Measurements from ENCODE around the gene AZGP1. TPM values are rescaled to one million over a fixed set of nuclear protein-coding genes. Genes with fewer than 3 reads are reported as not detected.

Gene AZGP1
- total RNA-seq, 1 experiment from 2014 or later = 1.6 TPM

GRCh38 chr7:99947608-99948007 is 28.2 kb downstream of the AZGP1 start:
- ATAC-seq (no peak), DNase-seq (ENCODE audit: low spot score) (no peak)
- H3K9me3 Mint-ChIP-seq = peaks cover 44% of the 10 kb centered on the region
- peaks cover 48% of the 10 kb centered on the region for H3K36me3 Mint-ChIP-seq
- CTCF ChIA-PET = interaction anchor here (0.5 to 1.7 kb wide), 3 partner anchors 18 to 34 kb away, joined by 3 to 4 read pairs (median 3); partner anchors contain the start of gene GJC3
- TF ChIP-seq USF1 (CRISPR knock-in tag; IDR thresholded peaks at IDR 0.05) = no peak
- TF ChIP-seq SMAD4 (CRISPR knock-in tag; IDR thresholded peaks at IDR 0.05) = no peak
- no peak for TF ChIP-seq NR2C2 (CRISPR knock-in tag; IDR thresholded peaks at IDR 0.05)
- TF ChIP-seq ATF3 (CRISPR knock-in tag; conservative IDR thresholded peaks at IDR 0.05) = no peak
- TF ChIP-seq NFE2L1 (CRISPR knock-in tag; IDR thresholded peaks at IDR 0.05) = no peak
- TF ChIP-seq KAT7 (CRISPR knock-in tag; IDR thresholded peaks at IDR 0.05; ENCODE audit: borderline replicate concordance) = no peak
- no peak for TF ChIP-seq NFYB (CRISPR knock-in tag; conservative IDR thresholded peaks at IDR 0.05; ENCODE audit: low read depth)
- TF ChIP-seq ZNF232 (CRISPR knock-in tag; IDR thresholded peaks at IDR 0.05) = no peak
- no peak for TF ChIP-seq MYBL2 (CRISPR knock-in tag; IDR thresholded peaks at IDR 0.05)
- TF ChIP-seq NR1H2 (CRISPR knock-in tag; IDR thresholded peaks at IDR 0.05) = no peak
- no peak for TF ChIP-seq FOXJ3 (CRISPR knock-in tag; IDR thresholded peaks at IDR 0.05; ENCODE audit: borderline replicate concordance)
- TF ChIP-seq CBFB (CRISPR knock-in tag; IDR thresholded peaks at IDR 0.05; ENCODE audit: low read depth) = no peak
- no peak for TF ChIP-seq AR (CRISPR knock-in tag; IDR thresholded peaks at IDR 0.05)
- TF ChIP-seq ZNF281 (CRISPR knock-in tag; IDR thresholded peaks at IDR 0.05) = no peak
- no peak for TF ChIP-seq ZNF219 (CRISPR knock-in tag; IDR thresholded peaks at IDR 0.05; ENCODE audit: borderline replicate concordance)
- peaks cover 40% of the 10 kb centered on the region for H3K4me1 Mint-ChIP-seq
- peak overlapping the region; percentile 60; the same call in 1 of the 2 replicates for H3K27ac Mint-ChIP-seq
- H3K4me3 Mint-ChIP-seq = no peak overlapping the region
- peaks cover 12% of the 10 kb centered on the region for H3K27me3 Mint-ChIP-seq (ENCODE audit: low read depth)
- POLR2A ChIA-PET = no interaction called here

- Mint-ChIP-seq H3K27ac (peak overlapping the region; percentile 99), H3K27me3 (ENCODE audit: low read depth) (peaks cover 4% of the 10 kb centered on the region; the same call in 1 of the 2 replicates), H3K4me3 (peak overlapping the region; percentile 24), H3K9me3 (peaks cover 44% of the 10 kb centered on the region), H3K4me1 (peaks cover 44% of the 10 kb centered on the region), H3K36me3 (peaks cover 45% of the 10 kb centered on the region)
- TF ChIP-seq CBFB (CRISPR knock-in tag; IDR thresholded peaks at IDR 0.05; ENCODE audit: low read depth) (0 out of 2 replicates have a peak, but pooled peaks have one; percentile 10), MLX (CRISPR knock-in tag; IDR thresholded peaks at IDR 0.05) (no peak)
- CTCF ChIA-PET = interaction anchor here (0.6 to 2.5 kb wide), 8 partner anchors 11 to 385 kb away, joined by 4 to 17 read pairs (median 6); partner anchors contain the start of genes GJC3 and TRIM4
- POLR2A ChIA-PET = interaction anchor here (1.0 to 1.5 kb wide), 8 partner anchors 11 to 313 kb away, joined by 3 to 9 read pairs (median 6); partner anchors contain the start of gene GJC3
- DNase-seq (ENCODE audit: low spot score) (peak; percentile 30), ATAC-seq (peak; percentile 46)
Measured at GRCh38 chr7:99944497-99945070, 31.2 kb downstream of the AZGP1 start.

Data from WTC11 (cell line).